RPMI7951 (cell line): ENCODE measurements around the gene PAFAH2. TPM values are rescaled to one million over a fixed set of nuclear protein-coding genes. Genes with fewer than 3 reads are reported as not detected.

Source experiments
- DNase-seq: peaks from one replicate; pipeline ENCODE4 v3.0.0-alpha.2; 2012; ENCODE audit warnings: low read depth
- total RNA-seq: library from RNA; depleted of rRNA; stranded (reverse); fragments of >200 nt; shearing (Covaris generic); gene quantifications from 2 replicates; pipeline ENCODE4 v1.2.3, GENCODE V29; 2014

Gene PAFAH2
- total RNA-seq, 1 experiment from 2014 or later, result 8.4 TPM

DNA sequence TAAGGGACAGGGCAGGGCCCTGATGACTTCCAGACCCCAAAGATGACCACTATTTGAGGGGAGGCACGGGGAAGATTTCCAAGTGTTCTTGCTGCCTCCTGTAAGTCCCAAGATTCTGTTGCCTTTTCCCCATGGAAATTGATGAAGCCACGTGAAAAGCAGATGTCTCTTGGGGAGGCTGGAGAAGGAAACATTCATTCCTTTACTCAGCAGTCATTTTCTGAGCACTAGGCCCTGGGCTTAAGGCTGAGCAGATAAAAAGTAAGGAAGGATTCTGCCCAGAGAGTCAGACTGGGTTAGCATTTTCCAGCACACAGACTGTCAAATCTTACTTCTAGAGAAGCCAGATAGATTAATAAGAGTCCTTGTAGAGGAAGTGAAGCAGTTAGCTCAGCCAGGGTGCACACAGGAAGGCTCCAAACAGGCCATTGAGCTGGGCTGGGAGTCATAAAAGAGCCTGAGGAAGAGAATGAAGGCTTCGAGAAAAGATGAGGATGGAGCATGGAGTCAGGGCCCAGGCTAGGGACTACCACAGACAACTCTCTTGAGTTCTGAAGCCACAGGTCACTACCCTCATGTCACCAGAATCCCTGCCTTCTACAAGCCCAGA is 33.9 kb upstream of the PAFAH2 start:
- DNase-seq, result no peak

DNA sequence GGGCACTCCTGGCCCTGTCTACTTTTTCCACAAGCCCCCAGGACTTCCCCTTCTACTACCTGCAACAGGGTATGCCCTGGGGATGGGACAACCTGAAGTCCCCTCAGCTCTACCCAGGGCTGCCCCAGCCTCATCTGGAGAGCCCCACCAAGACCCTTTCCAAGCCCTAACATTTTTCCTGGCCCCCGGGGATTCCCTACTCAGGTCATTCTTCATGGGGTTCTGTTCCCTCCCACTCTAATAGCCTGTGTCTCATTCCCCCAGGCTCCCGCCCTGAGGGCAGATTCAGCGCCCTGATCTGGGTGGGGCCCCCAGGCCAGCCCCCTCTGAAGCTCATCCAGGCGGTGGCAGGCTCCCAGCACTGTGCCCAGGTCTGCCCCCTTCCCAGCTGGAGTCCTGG is 33.3 kb upstream of the PAFAH2 start:
- DNase-seq, result no peak

DNA sequence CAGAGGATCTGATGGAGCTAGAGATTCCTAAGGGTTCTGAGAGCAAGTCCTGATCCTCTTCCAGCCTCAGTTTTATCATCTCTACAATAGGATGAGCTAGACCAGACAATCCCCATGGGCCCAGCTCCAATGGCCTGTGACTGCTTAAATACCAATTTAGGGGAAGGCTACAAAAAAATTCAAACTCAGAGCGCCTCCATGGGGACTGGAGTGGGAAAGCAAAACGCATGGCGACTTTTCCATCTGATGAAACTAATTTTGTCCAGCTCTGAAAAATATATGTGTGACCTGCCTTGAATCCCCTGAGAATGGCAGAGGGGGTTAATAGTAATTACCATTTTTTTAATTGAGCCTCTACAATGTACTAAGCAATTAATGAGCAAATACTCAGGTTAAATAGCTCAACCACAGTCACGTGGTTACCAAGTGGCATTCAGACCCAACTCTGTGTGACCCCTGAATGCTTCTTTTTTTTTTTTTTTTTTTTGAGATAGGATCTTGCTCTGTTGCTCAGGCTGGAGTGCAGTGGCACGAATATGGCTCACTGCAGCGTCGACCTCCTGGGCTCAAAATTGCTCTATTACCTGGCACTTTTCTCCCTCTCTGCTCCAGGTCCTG is 32.1 kb upstream of the PAFAH2 start:
- DNase-seq, result no peak

DNA sequence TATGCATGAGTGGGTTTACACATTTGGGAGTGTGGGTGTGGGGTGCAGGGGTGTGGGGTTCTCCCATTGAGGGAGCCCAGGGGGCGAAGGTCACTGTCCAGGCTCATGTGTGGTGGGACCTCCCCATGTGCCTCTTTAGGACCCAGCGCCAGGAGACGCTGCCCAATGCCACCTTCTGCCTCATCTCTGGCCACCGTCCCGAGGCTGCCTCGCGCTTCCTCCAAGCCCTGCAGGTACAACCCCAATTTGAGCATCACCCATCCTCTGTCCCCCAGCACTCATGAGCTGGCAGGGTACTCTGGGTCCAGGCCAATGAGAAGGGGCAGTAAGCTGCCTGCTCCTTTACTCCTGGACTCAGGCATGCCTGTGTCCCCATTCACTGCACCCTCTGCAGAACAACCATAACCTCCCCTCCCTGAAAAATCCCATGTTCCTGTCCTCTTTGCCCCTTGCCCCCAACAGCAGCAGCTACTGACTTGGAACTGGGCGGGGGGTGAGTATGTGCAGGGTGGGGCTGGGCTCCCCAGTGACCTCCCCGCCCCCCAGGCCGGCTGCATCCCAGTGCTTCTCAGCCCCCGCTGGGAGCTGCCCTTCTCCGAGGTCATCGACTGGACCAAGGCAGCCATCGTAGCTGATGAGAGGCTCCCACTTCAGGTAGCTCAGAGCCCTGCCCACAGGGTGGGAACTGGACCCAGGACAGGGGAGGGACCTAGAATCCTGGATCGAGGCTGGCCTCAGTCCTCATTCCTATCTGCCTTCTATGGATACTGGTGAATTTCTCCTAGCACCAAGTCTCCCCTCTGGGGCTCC is 31.4 kb upstream of the PAFAH2 start:
- no peak for DNase-seq

DNA sequence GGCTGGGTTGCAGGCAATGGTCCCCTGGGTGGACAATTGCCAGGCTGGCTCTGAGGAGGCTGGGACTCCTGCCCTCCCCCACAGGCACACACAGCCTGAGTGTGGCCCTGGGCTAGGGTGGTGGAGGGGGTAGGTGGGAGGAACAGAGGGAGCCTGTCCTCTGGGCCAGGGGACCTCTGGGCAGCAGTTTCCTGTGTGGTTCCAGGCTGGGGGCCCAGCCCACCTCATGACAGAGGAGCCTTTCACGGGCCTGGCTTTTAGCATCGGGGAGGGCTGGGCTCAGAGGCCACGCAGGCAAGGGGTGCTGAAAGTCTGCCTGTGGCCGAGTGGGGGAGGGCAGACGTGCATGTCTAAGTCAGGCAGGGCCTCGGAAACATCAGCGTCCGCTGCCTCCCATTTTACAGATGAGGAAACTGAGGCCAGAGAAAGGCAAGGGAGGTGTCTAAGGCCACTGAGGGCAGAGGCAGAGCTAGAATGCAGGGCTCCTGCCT is 30.7 kb upstream of the PAFAH2 start:
- DNase-seq, result peak; percentile 71

DNA sequence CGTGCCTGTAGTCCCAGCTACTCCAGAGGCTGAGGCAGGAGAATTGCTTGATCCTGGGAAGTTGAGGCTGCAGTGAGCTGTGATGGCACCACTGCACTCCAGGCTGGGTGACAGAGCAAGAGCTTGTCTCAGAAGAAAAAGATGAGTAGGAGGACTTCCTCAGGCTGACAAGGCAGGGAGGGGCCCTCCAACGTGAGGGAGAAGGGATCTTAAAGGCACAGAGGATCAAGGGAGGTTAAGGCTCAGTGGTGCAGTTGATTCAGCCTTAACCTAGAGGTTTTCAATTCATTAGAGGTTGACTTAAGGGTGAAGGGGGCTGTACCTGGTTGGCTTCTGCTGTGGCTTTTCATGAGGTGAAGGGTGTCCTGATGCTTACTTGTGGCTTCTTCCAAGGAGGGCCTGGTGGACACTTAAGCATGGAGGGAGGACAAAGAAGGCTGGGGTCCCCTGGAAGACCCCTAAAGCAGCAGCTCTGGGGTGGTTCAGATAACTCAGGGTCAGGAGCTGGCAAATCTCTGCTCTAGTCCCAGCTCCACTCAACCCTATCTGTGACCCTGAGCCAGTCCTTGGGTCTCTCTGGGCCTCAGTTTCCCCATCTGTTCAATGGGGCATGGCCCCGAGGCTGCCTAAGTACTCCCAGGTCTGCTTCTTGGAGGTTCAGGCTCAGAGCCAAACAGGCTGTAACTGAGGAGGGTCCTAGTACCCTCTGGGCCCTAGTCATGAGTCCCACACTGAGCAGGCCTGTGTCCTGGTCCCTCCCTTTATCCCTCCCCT is 30.0 kb upstream of the PAFAH2 start:
- peak; percentile 45 for DNase-seq

DNA sequence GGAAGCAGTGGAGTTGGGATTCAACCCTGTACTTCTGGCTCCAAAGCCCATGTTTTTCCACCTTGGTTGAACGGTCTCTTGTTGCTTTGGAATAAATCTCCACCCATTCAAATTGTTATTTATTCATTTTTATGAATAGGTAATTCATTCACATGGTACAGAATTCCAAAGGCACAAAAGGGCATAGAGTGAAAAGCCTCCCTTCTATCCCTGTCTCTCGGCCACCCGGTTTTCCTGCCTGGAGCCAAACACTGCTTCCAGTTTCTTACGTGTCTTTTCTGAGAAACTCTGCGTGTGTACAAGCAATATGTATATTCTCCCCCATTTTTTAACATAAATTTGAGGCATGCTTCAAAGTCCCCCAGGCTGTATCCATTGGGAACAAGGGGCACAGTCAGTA is 27.7 kb upstream of the PAFAH2 start:
- DNase-seq, result peak; percentile 41

DNA sequence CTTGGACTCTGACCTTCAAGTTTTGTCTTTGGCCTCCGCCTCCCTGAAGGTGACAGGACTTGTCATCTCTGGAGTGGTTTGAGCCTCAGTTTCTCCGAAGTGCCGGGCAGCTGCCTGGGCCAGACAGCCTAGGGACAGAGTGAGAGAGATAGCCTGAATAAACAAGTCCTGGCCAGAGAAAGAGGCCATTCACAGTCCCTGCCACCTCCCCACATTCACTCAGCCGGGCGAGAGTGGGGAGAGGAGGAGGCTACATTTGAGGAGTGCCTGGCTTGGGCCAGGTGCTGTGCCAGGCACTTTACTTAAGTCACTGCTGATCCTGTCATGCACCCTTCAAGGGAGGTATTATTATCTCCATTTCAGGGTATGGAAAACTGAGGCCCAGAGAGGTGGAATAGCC is 27.2 kb upstream of the PAFAH2 start:
- DNase-seq, result no peak

DNA sequence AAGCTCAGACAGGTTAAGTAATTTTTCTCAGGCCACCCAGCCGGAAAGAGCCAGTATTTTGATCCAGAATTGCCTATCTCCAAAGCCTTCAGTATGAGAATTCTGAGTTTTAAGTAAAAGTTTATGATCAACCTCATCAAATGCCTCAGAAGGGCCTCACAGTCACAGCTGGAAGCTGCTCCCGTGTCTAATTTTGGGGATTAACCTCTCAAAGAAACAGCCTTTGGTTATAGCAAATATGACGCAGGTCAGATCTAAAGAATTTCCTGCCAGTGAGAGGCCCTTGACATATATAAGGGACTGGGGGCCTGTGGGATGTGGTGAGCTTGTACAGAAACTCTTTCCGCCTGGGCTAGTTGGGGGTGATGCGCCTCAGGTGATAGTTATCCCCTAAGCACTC is 26.0 kb upstream of the PAFAH2 start:
- DNase-seq, result no peak

DNA sequence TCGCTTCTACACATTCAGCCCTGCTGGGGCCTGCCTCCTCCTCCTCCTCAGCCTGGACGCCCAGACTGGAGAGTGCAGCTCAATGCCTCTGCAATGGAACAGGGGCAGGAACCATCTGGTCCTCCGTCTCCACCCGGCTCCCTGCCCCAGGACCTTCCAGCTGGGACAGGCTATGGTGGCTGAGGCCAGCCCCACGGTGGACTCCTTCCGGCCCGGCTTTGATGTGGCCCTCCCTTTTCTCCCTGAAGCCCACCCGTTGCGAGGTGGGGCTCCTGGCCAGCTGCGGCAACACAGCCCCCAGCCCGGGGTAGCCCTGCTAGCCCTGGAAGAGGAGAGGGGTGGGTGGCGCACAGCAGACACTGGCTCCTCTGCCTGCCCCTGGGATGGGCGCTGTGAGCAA is 25.1 kb upstream of the PAFAH2 start:
- DNase-seq, result no peak

DNA sequence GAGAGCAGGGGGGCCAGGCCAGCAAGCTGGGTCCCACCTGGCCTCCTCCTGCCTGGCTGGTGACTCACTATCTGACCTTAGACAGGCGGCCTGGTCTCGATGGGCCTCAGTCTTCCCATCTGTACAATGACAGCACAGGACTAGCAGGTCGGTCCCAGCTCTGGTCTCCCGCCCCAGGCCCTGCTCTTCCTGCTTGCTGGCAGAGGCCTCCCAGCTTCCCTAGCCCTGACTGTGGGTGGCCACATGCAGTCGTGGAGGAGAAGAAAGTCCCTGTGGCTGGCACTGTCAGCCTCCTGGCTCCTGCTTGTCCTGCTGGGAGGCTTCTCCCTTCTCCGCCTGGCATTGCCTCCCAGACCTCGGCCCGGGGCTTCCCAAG is 24.5 kb upstream of the PAFAH2 start:
- DNase-seq, result no peak

DNA sequence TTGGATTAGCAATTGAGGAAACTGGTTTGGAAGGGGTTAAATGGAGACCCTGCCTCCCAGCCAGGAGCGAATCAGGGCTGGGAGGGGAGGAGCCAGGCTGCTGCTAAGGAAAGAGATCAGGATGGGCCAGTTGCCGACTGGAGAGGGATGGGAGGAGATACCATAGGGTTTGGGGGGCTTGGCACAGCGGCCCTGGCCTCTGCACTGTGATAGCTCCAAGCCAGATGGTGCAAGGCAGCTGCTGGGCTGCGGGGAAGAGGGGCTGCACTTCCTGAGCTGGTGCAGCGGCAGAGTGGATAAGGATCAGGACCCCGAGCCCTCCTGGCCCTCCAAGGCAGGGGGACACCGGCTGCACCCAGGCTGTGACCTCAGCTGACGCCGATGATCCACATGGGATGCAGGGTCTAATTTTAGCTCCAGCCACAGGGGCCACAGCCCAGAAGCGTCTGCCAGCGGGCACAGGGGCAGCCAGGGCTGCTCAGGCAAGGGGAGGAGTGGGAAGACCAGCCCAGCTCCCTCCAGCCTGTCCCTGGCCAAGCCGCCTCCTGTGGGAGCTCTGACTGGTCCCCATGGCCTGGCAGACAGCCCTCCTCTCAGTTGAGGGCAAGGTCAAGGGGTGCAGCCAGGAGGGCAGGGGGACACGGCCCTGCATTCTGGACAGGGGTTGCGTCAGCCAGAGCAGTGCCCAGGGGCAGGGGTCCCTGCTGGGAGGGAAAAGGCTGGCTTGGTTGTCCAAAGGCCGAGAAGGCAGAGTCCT is 24.0 kb upstream of the PAFAH2 start, which contains the start of gene EXTL1:
Gene EXTL1 (plus strand): TSS at position 129 of the 757 bp plus-strand sequence. CDS start 872 bp downstream, outside the sequence.
- DNase-seq, result peak; percentile 62

DNA sequence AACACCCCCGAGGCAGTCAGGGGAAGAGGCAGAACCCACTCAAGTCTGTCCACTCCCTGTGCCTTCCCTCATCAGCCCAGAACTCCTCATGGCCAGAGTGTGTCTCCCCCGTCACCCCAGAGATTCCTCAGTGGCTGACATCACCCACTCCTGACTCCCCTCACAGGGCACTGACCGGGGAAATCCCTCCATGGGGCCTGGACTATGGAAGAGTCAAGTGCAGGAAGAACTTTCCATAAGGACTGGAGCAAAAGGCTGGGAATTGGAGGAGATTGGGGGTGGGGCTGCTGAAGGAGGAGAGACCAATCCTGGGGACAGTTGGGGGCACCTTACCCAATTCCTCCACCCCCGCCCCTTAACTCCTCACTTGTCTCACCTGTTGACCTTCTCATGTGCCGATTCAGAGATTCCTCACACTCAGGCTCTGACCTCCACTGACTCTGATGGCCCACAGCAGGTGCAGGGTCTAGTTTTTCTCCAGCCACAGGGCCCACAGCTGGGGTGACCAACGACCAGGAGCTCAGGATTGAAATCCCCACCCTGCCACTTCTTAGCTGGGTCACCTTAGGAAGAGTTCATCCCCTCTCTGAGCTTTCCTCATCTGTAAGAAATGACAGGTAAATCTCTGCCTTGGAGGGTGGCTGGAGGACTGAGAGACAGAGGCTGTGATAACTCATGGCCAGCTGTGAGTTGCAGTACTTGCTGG is 23.2 kb upstream of the PAFAH2 start:
- no peak for DNase-seq

DNA sequence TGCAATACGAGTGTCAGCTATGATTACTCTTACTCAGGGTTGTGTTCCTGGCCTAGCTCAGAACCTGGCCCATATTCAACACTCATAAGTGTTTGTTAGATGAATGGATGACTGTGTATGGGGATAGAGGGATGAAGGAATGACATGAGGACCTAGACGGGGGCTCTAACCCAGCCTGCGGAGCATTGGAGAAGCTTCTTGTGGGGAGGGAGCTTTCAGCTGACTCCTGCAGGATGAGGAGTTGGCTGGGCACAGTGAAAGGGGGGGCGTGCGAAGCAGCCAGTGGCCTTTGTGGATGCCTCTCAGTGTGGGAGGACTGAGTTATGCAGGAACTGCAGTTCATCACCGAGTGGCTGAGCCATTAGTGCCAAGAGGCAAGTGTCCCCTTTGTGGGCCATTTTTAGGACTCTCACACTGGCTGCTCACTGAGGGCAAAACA is 22.5 kb upstream of the PAFAH2 start:
- peak; percentile 59 for DNase-seq

DNA sequence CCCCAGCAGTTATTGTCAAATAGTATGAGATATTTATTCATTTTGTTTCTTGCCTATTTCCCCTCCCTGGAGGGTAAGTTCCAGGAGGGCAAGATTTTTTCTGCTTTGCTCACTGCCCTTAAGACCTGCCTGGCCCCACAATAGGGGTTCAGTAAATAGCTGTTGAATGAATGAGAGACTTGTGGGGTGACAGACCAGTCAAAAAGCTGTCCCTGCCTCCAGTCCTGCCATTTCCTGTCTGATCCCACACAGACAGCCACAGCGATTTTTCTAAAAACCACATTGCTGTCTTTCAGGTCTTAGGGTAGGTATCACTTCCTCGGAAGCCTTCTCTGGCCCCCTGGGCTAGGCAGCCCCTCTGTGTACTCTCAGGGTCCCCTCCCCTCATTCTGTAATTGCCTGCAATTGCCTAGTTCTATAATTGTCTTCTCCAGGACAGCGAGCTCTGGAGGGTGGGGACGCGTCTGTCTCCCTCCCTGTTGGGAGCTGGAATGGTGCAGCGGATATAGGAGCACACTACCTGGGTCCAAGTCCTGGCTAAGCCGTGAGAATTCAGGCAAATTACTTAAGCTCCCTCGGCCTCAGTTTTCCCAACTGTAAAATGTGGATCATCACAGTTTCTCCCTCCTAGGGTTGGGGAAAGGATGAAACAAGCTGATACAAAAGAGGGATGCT is 21.9 kb upstream of the PAFAH2 start:
- DNase-seq, result peak; percentile 75

DNA sequence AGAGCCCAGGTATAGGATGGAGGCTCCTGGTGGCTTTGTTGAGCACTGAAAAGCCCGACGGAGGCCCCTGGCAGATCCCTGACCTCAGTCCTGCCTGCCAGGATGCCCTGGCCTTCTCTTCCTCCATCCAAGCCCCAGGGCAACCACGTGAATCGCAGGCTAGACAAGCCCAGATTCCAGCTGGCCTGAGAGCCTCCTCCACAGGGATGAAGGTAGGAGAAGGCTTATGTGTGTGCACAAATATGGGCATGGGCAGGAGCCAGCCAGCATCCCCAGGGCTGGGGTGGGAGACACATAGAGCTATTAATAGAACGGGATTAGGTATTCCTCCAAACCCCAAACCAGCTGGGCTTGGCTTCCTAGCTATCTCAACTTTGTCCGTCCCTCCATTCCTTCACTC is 19.7 kb upstream of the PAFAH2 start:
- DNase-seq, result peak; percentile 87

DNA sequence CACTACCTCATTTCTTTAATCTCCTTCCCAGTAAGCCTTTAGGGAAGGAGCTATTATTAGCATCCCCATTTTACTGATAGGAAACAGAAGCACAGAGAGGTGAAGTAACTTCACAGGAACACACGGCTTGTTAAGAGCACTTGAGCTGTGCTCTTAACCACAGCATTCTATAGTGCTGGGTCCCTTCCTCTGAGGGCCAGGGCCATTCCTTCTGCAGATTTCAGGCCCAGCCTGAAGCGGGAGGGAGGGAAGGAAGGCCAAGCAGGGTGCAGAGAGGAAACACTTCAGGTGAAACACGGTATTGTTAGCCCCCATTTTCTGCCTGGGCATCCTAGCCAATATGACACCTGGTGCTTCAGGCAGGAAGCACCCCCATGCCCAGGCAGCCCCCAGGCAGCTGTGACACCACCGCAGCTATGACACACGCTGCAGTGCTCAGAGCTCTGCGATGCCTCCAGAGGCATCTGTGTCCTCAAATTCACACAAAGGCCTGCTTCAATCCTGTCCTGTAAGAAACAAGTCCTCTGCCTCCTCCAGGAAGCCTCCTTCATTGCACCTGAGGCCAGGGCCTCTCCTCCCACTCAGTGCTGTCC is 19.2 kb upstream of the PAFAH2 start:
- DNase-seq, result peak; percentile 47

DNA sequence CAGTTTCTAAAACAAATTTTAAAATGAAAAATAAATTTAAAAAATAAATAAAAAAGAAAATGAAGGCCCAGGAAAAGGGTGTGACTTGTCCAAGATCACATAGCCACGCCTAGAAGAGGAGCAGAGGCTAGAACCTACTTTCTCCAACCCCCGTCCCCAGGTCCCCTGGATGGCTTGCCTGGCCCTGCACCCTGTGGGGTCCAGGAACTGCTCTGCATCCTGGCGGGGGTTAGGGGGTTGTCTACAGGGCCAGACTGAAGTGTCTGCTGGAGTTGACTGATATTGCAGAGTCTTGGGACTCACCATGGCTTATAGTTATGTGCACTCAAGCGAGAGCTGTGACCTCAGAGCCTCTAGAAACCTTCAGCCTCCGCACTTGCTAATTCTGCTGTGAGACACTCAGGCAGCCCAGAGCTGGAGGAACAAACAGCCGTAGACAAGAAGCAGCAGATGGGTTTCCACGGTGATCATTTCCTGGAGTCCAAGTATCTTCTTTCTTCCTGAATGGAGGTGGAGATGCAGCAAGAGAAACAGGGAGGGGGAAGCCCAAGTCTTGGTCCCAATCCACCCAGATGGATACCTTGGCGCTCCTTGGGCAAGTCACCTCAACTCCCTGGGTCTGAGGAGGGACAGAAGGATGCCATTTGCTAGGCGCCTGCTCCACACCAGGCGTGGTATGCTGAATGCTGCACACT is 18.5 kb upstream of the PAFAH2 start:
- peak; percentile 58 for DNase-seq

DNA sequence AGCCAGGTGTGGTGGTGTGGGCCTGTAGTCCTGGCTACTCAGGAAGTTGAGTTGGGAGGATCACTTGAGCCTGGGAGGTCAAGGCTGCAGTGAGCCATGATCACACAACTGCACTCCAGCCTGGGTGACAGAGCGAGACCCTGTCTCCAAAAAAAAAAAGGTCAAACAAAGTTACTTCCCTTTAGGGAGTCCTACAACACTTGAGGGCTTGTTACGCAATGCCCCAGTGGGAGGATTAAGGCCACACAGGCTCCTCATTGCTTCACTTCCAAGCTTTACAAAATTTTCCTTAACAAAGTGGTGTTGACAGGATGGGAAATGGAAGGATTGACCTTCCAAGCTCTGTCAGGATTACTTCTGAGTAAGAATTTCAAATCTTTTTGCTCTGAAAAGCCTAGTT is 17.5 kb upstream of the PAFAH2 start:
- DNase-seq, result peak; percentile 48
